ENCODE data around the gene YAF2. TPM values are rescaled to one million over a fixed set of nuclear protein-coding genes. Genes with fewer than 3 reads are reported as not detected.

YAF2 gene
- total RNA-seq, 4 donors from 2014 or later: 12.5 to 26.5 (median 13.4) TPM

GRCh38 chr12:42267413-42268190, 29.6 kb upstream of the YAF2 start:
- Histone ChIP-seq H3K27me3 (no peaks in the 10 kb centered on the region), H3K9me3 (no peaks in the 10 kb centered on the region), H3K36me3 (no peaks in the 10 kb centered on the region), H3K27ac (no peak overlapping the region), H3K4me3 (no peak overlapping the region), H3K4me1 (no peaks in the 10 kb centered on the region)
- TF ChIP-seq, protein P1, sequence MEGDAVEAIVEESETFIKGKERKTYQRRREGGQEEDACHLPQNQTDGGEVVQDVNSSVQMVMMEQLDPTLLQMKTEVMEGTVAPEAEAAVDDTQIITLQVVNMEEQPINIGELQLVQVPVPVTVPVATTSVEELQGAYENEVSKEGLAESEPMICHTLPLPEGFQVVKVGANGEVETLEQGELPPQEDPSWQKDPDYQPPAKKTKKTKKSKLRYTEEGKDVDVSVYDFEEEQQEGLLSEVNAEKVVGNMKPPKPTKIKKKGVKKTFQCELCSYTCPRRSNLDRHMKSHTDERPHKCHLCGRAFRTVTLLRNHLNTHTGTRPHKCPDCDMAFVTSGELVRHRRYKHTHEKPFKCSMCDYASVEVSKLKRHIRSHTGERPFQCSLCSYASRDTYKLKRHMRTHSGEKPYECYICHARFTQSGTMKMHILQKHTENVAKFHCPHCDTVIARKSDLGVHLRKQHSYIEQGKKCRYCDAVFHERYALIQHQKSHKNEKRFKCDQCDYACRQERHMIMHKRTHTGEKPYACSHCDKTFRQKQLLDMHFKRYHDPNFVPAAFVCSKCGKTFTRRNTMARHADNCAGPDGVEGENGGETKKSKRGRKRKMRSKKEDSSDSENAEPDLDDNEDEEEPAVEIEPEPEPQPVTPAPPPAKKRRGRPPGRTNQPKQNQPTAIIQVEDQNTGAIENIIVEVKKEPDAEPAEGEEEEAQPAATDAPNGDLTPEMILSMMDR (IDR thresholded peaks at IDR 0.05): no peak
- TF ChIP-seq POLR2AphosphoS5 (IDR thresholded peaks at IDR 0.05) (no peak), POLR2A (IDR thresholded peaks at IDR 0.05) (no peak), EP300 (IDR thresholded peaks at IDR 0.05) (no peak)
- DNase-seq (ENCODE audit: low spot score in 2 of 2): no peak
- WGBS: 73% methylated on average over 12 of the region's 15 CpGs

DNA sequence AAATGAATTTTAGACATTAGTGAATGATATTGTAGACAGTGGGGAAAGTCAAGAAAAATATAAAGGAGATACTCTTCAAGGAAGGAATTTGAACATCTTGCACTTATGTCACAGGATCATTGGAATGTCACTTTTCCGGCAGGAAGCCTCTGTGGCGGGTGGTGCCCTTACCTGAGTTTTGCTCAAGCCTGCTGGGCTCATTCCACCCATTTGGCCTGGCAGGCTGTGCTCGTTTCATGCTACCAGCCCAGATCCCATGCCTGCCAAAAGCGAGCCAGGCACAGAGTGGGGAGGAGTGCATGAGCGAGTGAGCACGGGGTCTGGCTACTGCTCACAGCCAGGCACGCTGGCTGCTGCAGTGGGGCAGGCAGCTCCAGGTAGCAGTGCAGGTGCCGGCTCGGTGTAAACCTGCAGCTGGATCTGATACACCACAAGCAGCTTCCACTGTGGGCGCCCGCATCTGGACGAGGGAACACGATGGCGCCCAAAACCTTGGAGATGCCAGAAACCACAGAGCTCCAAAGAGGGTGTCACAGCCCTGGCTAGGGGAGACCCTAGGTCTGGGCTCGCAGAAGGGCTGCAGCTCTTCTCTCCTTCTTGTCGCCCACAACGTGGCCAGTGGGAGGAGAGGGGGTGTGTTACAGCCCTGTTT, 28.7 kb upstream of the YAF2 start:
- Histone ChIP-seq H3K4me1 (no peaks in the 10 kb centered on the region), H3K36me3 (no peaks in the 10 kb centered on the region), H3K4me3 (no peak overlapping the region), H3K9me3 (no peaks in the 10 kb centered on the region), H3K27ac (no peak overlapping the region), H3K27me3 (no peaks in the 10 kb centered on the region)
- DNase-seq (ENCODE audit: low spot score in 2 of 2): no peak
- no peak for TF ChIP-seq EP300 (IDR thresholded peaks at IDR 0.05)
- TF ChIP-seq POLR2A (IDR thresholded peaks at IDR 0.05): no peak
- no peak for TF ChIP-seq POLR2AphosphoS5 (IDR thresholded peaks at IDR 0.05)
- TF ChIP-seq, protein P1 (IDR thresholded peaks at IDR 0.05): no peak
- 58% methylated on average over 11 of the region's 17 CpGs for WGBS

- no peak for DNase-seq (ENCODE audit: low spot score in 2 of 2)
- TF ChIP-seq EP300 (IDR thresholded peaks at IDR 0.05) (no peak), POLR2AphosphoS5 (IDR thresholded peaks at IDR 0.05) (no peak), POLR2A (IDR thresholded peaks at IDR 0.05) (no peak)
- TF ChIP-seq, protein P1 (IDR thresholded peaks at IDR 0.05): no peak
- Histone ChIP-seq H3K4me1 (no peaks in the 10 kb centered on the region), H3K27ac (no peak overlapping the region), H3K27me3 (no peaks in the 10 kb centered on the region), H3K36me3 (no peaks in the 10 kb centered on the region), H3K9me3 (no peaks in the 10 kb centered on the region), H3K4me3 (no peak overlapping the region)
- 47% methylated on average over 2 of the region's 2 CpGs for WGBS
Observed at GRCh38 chr12:42262271-42262670, 24.2 kb upstream of the YAF2 start.

GRCh38 chr12:42261708-42262107, 23.7 kb upstream of the YAF2 start:
- TF ChIP-seq POLR2A (IDR thresholded peaks at IDR 0.05): no peak
- TF ChIP-seq EP300 (IDR thresholded peaks at IDR 0.05): no peak
- TF ChIP-seq, protein P1 (IDR thresholded peaks at IDR 0.05): no peak
- TF ChIP-seq POLR2AphosphoS5 (IDR thresholded peaks at IDR 0.05): no peak
- DNase-seq (ENCODE audit: low spot score in 2 of 2): no peak
- Histone ChIP-seq H3K9me3 (no peaks in the 10 kb centered on the region), H3K36me3 (no peaks in the 10 kb centered on the region), H3K27ac (no peak overlapping the region), H3K4me1 (no peaks in the 10 kb centered on the region), H3K4me3 (no peak overlapping the region), H3K27me3 (no peaks in the 10 kb centered on the region)
- 65% methylated on average over 4 of the region's 4 CpGs for WGBS

DNA sequence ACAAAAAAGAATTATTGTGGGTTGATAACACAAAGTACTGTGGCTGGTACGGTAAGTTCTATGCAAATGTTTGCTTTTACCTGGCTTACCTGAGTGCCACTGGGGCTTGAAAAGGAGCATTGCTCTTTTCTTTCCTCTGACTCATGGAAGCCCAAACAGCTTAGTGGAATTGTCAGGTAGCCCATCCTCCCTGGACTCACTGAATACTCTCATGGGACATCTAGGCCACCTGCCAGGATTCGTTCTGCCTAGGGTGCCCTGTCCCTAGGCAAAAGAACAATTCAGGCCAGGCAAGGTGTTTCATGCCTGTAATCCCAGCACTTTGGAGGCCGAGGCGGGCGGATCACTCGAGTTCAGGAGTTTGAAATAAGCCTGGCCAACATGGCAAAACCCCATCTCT, 22.5 kb upstream of the YAF2 start:
- 86% methylated on average over 6 of the region's 6 CpGs for WGBS
- Histone ChIP-seq H3K27me3 (no peaks in the 10 kb centered on the region), H3K4me3 (no peak overlapping the region), H3K4me1 (no peaks in the 10 kb centered on the region), H3K27ac (no peak overlapping the region), H3K36me3 (no peaks in the 10 kb centered on the region), H3K9me3 (no peaks in the 10 kb centered on the region)
- no peak for TF ChIP-seq POLR2A (IDR thresholded peaks at IDR 0.05)
- no peak for TF ChIP-seq EP300 (IDR thresholded peaks at IDR 0.05)
- TF ChIP-seq POLR2AphosphoS5 (IDR thresholded peaks at IDR 0.05): no peak
- TF ChIP-seq, protein P1 (IDR thresholded peaks at IDR 0.05): no peak
- DNase-seq (ENCODE audit: low spot score in 2 of 2): no peak

Data from suprapubic skin (tissue), 4 donors.